NT2/D1 (cell line): ENCODE results near the gene ZNF837.

ENCODE experiments used
- SUZ12 ChIP-seq: IDR thresholded peaks from 2 replicates; pipeline ENCODE4 v1.6.1; 2011; ENCODE audit not compliant: insufficient read length, insufficient read depth; ENCODE audit errors: extremely low read depth
- YY1 ChIP-seq: IDR thresholded peaks from 2 replicates; pipeline ENCODE4 v1.6.1; 2011; ENCODE audit not compliant: insufficient read length, insufficient read depth
- ZNF274 ChIP-seq: IDR thresholded peaks from 2 replicates; pipeline ENCODE4 v1.6.1; 2011; ENCODE audit warnings: mild to moderate bottlenecking, low read depth, low read length

DNA sequence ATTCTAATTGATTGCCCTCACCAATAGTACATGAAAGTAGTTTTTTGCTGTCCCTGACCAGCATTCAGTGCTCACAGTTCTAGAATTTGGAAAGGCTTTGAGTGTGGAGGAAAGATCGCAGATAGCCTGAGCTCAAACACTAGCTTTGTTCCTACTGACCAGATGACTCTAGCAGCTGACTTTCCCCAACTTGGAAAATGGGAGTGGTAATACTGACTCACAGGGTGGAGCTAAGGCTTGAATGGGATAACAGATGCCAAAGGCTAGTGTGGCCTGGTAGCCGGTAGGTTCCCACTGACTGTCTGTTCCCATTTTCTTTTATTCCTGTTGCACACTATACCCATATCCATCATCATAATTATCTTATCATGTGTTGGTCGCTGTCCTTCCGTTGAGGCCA, 50.4 kb downstream of the ZNF837 start:
- TF ChIP-seq SUZ12 (no peak), ZNF274 (no peak), YY1 (no peak)
